GM23248 (cell line): Measurements from ENCODE around the gene ELANE. TPM values are rescaled to one million over a fixed set of nuclear protein-coding genes. Genes with fewer than 3 reads are reported as not detected.

ENCODE experiments used
- DNase-seq: peaks from one replicate; pipeline ENCODE4 v3.0.0-alpha.2; 2015
- H2AFZ ChIP-seq: fragments of 200-600 bp; sonication (generic); 2 replicates; pipeline ENCODE4 v1.6.1; 2016; ENCODE audit warnings: antibody characterized with exemption
- H3F3A ChIP-seq: fragments of 200-600 bp; sonication (generic); 2 replicates; pipeline ENCODE4 v1.6.1; 2016; ENCODE audit warnings: mild to moderate bottlenecking, antibody characterized with exemption, mixed run types; ENCODE audit not compliant: insufficient read depth
- H3K27ac ChIP-seq: fragments of 200-600 bp; sonication (generic); 2 replicates; pipeline ENCODE4 v1.5.1; 2016; ENCODE audit warnings: mild to moderate bottlenecking
- H3K27me3 ChIP-seq: fragments of 200-600 bp; sonication (generic); replicated peaks from 2 replicates; pipeline ENCODE4 v1.6.1; 2016; ENCODE audit warnings: mild to moderate bottlenecking; ENCODE audit not compliant: insufficient read depth
- H3K36me3 ChIP-seq: fragments of 200-600 bp; sonication (generic); 2 replicates; pipeline ENCODE4 v1.6.1; 2016; ENCODE audit warnings: low read depth, mild to moderate bottlenecking
- H3K4me1 ChIP-seq: fragments of 200-600 bp; sonication (generic); 2 replicates; pipeline ENCODE4 v1.6.1; 2016; ENCODE audit warnings: mild to moderate bottlenecking; ENCODE audit not compliant: insufficient read depth
- H3K4me2 ChIP-seq: fragments of 200-600 bp; sonication (generic); one replicate; pipeline ENCODE4 v1.6.1; 2016; ENCODE audit warnings: mild to moderate bottlenecking; ENCODE audit not compliant: unreplicated experiment
- H3K4me3 ChIP-seq: fragments of 200-600 bp; sonication (generic); 2 replicates; pipeline ENCODE4 v1.5.1; 2016; ENCODE audit warnings: mild to moderate bottlenecking
- H3K79me2 ChIP-seq: fragments of 200-600 bp; sonication (generic); 2 replicates; pipeline ENCODE4 v1.6.1; 2016; ENCODE audit warnings: mild to moderate bottlenecking; ENCODE audit not compliant: insufficient read depth
- H3K9ac ChIP-seq: fragments of 200-600 bp; sonication (generic); 2 replicates; pipeline ENCODE4 v1.6.1; 2016; ENCODE audit warnings: mild to moderate bottlenecking
- H3K9me2 ChIP-seq: fragments of 200-600 bp; sonication (generic); 2 replicates; pipeline ENCODE4 v1.6.1; 2016; ENCODE audit warnings: mixed run types, mild to moderate bottlenecking, moderate library complexity; ENCODE audit not compliant: insufficient read depth
- H3K9me3 ChIP-seq: fragments of 200-600 bp; sonication (generic); one replicate; pipeline ENCODE4 v1.6.1; 2017; ENCODE audit warnings: low read depth
- H4K20me1 ChIP-seq: fragments of 200-600 bp; sonication (generic); 2 replicates; pipeline ENCODE4 v1.6.0; 2016; ENCODE audit not compliant: insufficient read depth
- EZH2 ChIP-seq: fragments of 200-600 bp; sonication (generic); IDR thresholded peaks from 2 replicates; pipeline ENCODE4 v1.6.1; 2018; ENCODE audit warnings: antibody characterized with exemption, mild to moderate bottlenecking; ENCODE audit not compliant: insufficient read depth, poor library complexity, severe bottlenecking
- EZH2phosphoT487 ChIP-seq: fragments of 200-600 bp; sonication (generic); IDR thresholded peaks from 2 replicates; pipeline ENCODE4 v1.6.1; 2018; ENCODE audit warnings: antibody characterized with exemption, moderate library complexity, mild to moderate bottlenecking, low read depth; ENCODE audit not compliant: insufficient read depth
- WGBS, 2 experiments: methylation state at CpG; one replicate each; pipeline ENCODE4 v1.1.6; 2015 to 2017; ENCODE audit warnings: low lambda C conversion rate in 2 of 2, low coverage in 1 of 2; ENCODE audit errors: missing lambda C conversion rate in 2 of 2; 5-methylcytosine and 5-hydroxymethylcytosine counted together
- in situ Hi-C: fragments of 300-500 bp; cut with MboI; formaldehyde crosslinking; loops from 2 replicates; pipeline ENCODE4 v1.15.0; 2020
- polyA plus RNA-seq: library from polyadenylated mRNA; unstranded; fragments of >200 nt; fragmentation: Nextera tagmentation; extraction: Ambion mirVana; gene quantifications from 2 replicates; pipeline ENCODE4 v1.2.1, GENCODE V29; 2016
- total RNA-seq: library from RNA; depleted of rRNA; stranded (reverse); fragments of >200 nt; shearing (Covaris generic); gene quantifications from 2 replicates; pipeline ENCODE4 v1.2.3, GENCODE V29; 2014

Gene ELANE
- total and polyA plus RNA-seq, 2 experiments from 2014 or later: 0.34 TPM; not detected in 1

GRCh38 chr19:804419-805165, 47.5 kb upstream of the ELANE start:
- H3K9me3 ChIP-seq: no peaks in the 10 kb centered on the region
- H3F3A ChIP-seq: peaks cover 16% of the 10 kb centered on the region
- WGBS, 2 experiments: 94 to 95% methylated on average over 44 to 45 of the region's 53 CpGs
- in situ Hi-C loops: no loop called here
- TF ChIP-seq EZH2 (no peak), EZH2phosphoT487 (no peak)
- H3K9ac ChIP-seq: no peak overlapping the region
- H3K79me2 ChIP-seq: peaks cover 100% of the 10 kb centered on the region
- H3K27ac ChIP-seq: no peak overlapping the region
- H3K4me1 ChIP-seq: peaks cover 24% of the 10 kb centered on the region
- H4K20me1 ChIP-seq: peaks cover 23% of the 10 kb centered on the region
- no peaks in the 10 kb centered on the region for H3K9me2 ChIP-seq
- no peak for DNase-seq
- no peak overlapping the region for H2AFZ ChIP-seq
- H3K27me3 ChIP-seq: no peaks in the 10 kb centered on the region
- peaks cover 42% of the 10 kb centered on the region for H3K36me3 ChIP-seq
- no peak overlapping the region for H3K4me2 ChIP-seq
- no peak overlapping the region for H3K4me3 ChIP-seq

GRCh38 chr19:805166-805551, 46.9 kb upstream of the ELANE start:
- no peak overlapping the region for H3K4me3 ChIP-seq
- H3K27me3 ChIP-seq: no peaks in the 10 kb centered on the region
- H3K36me3 ChIP-seq: peaks cover 42% of the 10 kb centered on the region
- in situ Hi-C loops: no loop called here
- no peaks in the 10 kb centered on the region for H3K9me3 ChIP-seq
- 90 to 98% methylated on average over 15 to 33 of the region's 33 CpGs for WGBS, 2 experiments
- no peak overlapping the region for H3K27ac ChIP-seq
- DNase-seq: no peak
- no peak overlapping the region for H2AFZ ChIP-seq
- H3K4me1 ChIP-seq: peaks cover 19% of the 10 kb centered on the region
- peaks cover 100% of the 10 kb centered on the region for H3K79me2 ChIP-seq
- H3K9ac ChIP-seq: no peak overlapping the region
- peaks cover 17% of the 10 kb centered on the region for H4K20me1 ChIP-seq
- TF ChIP-seq EZH2: no peak
- TF ChIP-seq EZH2phosphoT487: no peak
- no peaks in the 10 kb centered on the region for H3K9me2 ChIP-seq
- no peak overlapping the region for H3K4me2 ChIP-seq
- peaks cover 12% of the 10 kb centered on the region for H3F3A ChIP-seq

GRCh38 chr19:805600-806550, 46.2 kb upstream of the ELANE start:
- no peak overlapping the region for H3K27ac ChIP-seq
- H3K4me2 ChIP-seq: no peak overlapping the region
- H3K4me3 ChIP-seq: no peak overlapping the region
- H2AFZ ChIP-seq: no peak overlapping the region
- no peak overlapping the region for H3K9ac ChIP-seq
- peaks cover 14% of the 10 kb centered on the region for H3K4me1 ChIP-seq
- DNase-seq: no peak
- H3K9me2 ChIP-seq: no peaks in the 10 kb centered on the region
- in situ Hi-C loops: no loop called here
- no peaks in the 10 kb centered on the region for H3K9me3 ChIP-seq
- H3F3A ChIP-seq: peaks cover 16% of the 10 kb centered on the region
- no peaks in the 10 kb centered on the region for H3K27me3 ChIP-seq
- H3K36me3 ChIP-seq: peaks cover 48% of the 10 kb centered on the region
- peaks cover 100% of the 10 kb centered on the region for H3K79me2 ChIP-seq
- TF ChIP-seq EZH2phosphoT487 (no peak), EZH2 (no peak)
- WGBS, 2 experiments: 93 to 94% methylated on average over 46 to 90 of the region's 93 CpGs
- H4K20me1 ChIP-seq: peaks cover 12% of the 10 kb centered on the region

- Histone ChIP-seq H3K36me3 (peaks cover 58% of the 10 kb centered on the region), H3K9me2 (no peaks in the 10 kb centered on the region), H3K27ac (no peak overlapping the region), H3K79me2 (peaks cover 95% of the 10 kb centered on the region), H3K4me2 (no peak overlapping the region), H3K9ac (no peak overlapping the region), H4K20me1 (peaks cover 5% of the 10 kb centered on the region), H3K9me3 (no peaks in the 10 kb centered on the region), H3K4me3 (no peak overlapping the region), H3K27me3 (no peaks in the 10 kb centered on the region), H3F3A (peaks cover 22% of the 10 kb centered on the region), H3K4me1 (peaks cover 3% of the 10 kb centered on the region), H2AFZ (no peak overlapping the region)
- in situ Hi-C loops: no loop called here
- no peak for DNase-seq
- no peak for TF ChIP-seq EZH2phosphoT487
- TF ChIP-seq EZH2: no peak
- 90 to 91% methylated on average over 32 to 34 of the region's 34 CpGs for WGBS, 2 experiments
These were observed 45.2 kb upstream of the ELANE start for GRCh38 chr19:806815-807421.
